Esophagus muscularis mucosa (tissue), 4 donors: Measurements from ENCODE around the gene ZBTB7C. TPM values are rescaled to one million over a fixed set of nuclear protein-coding genes. Genes with fewer than 3 reads are reported as not detected.
A peak's percentile ranks its signal among the peaks of the same experiment; 100 is the strongest.

Experiments used
- DNase-seq: peaks from one replicate; pipeline ENCODE4 v3.0.0-alpha.2; 2017; ENCODE audit errors: extremely low spot score
- H3K27ac ChIP-seq, 4 donors: fragments of 200-600 bp; sonication (generic); replicated peaks in 1 of 4; 1 replicate in 3 of 4; 2 replicates in 1 of 4; pipeline ENCODE4 v1.5.1; 2016 to 2019; ENCODE audit warnings: mild to moderate bottlenecking in 1 of 4
- H3K27me3 ChIP-seq, 4 donors: fragments of 200-600 bp; sonication (generic); one replicate each; pipeline versions ENCODE4 v1.5.1 to v1.6.0; 2016 to 2019
- H3K36me3 ChIP-seq, 4 donors: fragments of 200-600 bp; sonication (generic); one replicate each; pipeline ENCODE4 v1.5.1; 2016 to 2019
- H3K4me1 ChIP-seq, 4 donors: fragments of 200-600 bp; sonication (generic); one replicate each; pipeline ENCODE4 v1.5.1; 2016 to 2019
- H3K4me3 ChIP-seq, 4 donors: fragments of 200-600 bp; sonication (generic); 1 replicate in 2 of 4; 2 replicates in 2 of 4; pipeline ENCODE4 v1.5.1; 2016 to 2019; ENCODE audit warnings: mild to moderate bottlenecking in 4 of 4, moderate library complexity in 1 of 4
- H3K9me3 ChIP-seq, 4 donors: fragments of 200-600 bp; sonication (generic); 1 replicate in 3 of 4; 2 replicates in 1 of 4; pipeline ENCODE4 v1.5.1; 2016 to 2019
- EP300 ChIP-seq: sonication (generic); formaldehyde crosslinking; IDR thresholded peaks from one replicate; pipeline ENCODE4 v1.6.1; 2017; ENCODE audit warnings: antibody characterized with exemption
- POLR2A ChIP-seq: fragments of 450-650 bp; IDR thresholded peaks from one replicate; pipeline ENCODE4 v1.6.1; 2017; ENCODE audit warnings: antibody characterized with exemption, moderate library complexity, mild to moderate bottlenecking, low read depth
- POLR2AphosphoS5 ChIP-seq, 2 donors: sonication (generic); formaldehyde crosslinking; IDR thresholded peaks; one replicate each; pipeline ENCODE4 v1.6.1; 2017; ENCODE audit warnings: antibody characterized with exemption in 2 of 2
- WGBS: methylation state at CpG from one replicate; pipeline ENCODE4 v1.1.5; 2018; 5-methylcytosine and 5-hydroxymethylcytosine counted together
- intact Hi-C: fragments of 100-400 bp; cut with DNase I; formaldehyde crosslinking; loops from one replicate; pipeline ENCODE4 v1.15.1; 2023
- total RNA-seq, 4 donors: library from RNA; depleted of rRNA; stranded (reverse); fragments of >200 nt; gene quantifications; one replicate each; pipeline versions ENCODE4 v1.1.0 to v1.2.1, GENCODE V29; 2016
- TF ChIP-seq, protein P1 (sequence below), 3 experiments: fragments of 200-600 bp in 2 of 3; fragments of 450-650 bp in 1 of 3; sonication (generic) in 2 of 3; IDR thresholded peaks; one replicate each; pipeline ENCODE4 v1.5.1; 2017 to 2019; ENCODE audit warnings: antibody characterized with exemption in 3 of 3, mild to moderate bottlenecking in 2 of 3, moderate library complexity in 1 of 3

Gene ZBTB7C
- total RNA-seq, 4 donors from 2014 or later = 6.3 to 13.2 (median 9.1) TPM

DNA sequence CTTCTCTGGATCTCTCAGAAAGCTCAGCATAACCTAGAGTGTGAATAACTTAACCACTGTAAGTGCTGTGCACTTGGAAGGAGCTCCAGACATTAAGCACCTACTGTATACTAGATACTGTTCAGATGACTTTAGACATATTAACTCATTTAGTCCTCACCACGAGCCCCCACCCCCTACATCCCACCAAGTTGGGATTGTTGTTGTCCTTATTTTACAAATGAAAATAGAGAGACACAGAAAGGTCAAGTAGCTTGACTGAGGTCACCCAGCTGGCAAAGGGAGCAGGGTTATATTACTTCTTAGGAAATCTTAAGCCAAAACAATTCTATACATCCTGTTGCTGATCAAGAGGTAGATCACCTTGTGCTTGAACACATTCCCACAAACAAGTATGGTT, 244.5 kb downstream of the ZBTB7C start:
- H3K4me1 ChIP-seq = peaks cover 26 to 54% (median 47%) of the 10 kb centered on the region in 4 donors
- no peak for DNase-seq
- 83% methylated on average over 1 of the region's 1 CpG for WGBS
- H3K4me3 ChIP-seq = no peak overlapping the region
- TF ChIP-seq POLR2AphosphoS5 (IDR thresholded peaks at IDR 0.05) = no peak
- no peak for TF ChIP-seq EP300
- TF ChIP-seq, protein P1, sequence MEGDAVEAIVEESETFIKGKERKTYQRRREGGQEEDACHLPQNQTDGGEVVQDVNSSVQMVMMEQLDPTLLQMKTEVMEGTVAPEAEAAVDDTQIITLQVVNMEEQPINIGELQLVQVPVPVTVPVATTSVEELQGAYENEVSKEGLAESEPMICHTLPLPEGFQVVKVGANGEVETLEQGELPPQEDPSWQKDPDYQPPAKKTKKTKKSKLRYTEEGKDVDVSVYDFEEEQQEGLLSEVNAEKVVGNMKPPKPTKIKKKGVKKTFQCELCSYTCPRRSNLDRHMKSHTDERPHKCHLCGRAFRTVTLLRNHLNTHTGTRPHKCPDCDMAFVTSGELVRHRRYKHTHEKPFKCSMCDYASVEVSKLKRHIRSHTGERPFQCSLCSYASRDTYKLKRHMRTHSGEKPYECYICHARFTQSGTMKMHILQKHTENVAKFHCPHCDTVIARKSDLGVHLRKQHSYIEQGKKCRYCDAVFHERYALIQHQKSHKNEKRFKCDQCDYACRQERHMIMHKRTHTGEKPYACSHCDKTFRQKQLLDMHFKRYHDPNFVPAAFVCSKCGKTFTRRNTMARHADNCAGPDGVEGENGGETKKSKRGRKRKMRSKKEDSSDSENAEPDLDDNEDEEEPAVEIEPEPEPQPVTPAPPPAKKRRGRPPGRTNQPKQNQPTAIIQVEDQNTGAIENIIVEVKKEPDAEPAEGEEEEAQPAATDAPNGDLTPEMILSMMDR (IDR thresholded peaks at IDR 0.05) = no peak
- no peak for TF ChIP-seq POLR2A
- H3K27me3 ChIP-seq = no peaks in the 10 kb centered on the region
- no peak overlapping the region for H3K27ac ChIP-seq
- H3K36me3 ChIP-seq = no peaks in the 10 kb centered on the region
- no peaks in the 10 kb centered on the region for H3K9me3 ChIP-seq
- intact Hi-C loops = loop anchor here (5.0 kb wide), 1 partner anchor 248 kb away; no protein-coding TSS in a partner anchor

DNA sequence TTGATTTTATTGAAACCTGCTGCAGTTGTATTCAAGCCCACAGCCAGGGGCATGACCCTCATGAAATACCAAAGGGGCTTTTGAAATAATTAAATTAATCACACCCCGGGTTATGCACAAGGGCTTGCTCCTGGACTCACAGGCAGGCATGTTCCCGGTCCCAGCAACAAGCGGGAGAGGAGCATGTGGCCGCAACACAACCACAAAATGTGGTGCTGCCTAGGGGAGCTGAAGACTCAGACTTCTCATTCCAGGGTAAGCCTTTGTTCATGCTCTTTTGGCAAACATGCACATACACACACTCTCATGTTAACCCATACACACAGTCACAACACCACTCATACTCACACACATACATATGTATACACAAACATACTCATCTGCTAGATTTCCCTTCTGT, 245.1 kb downstream of the ZBTB7C start:
- intact Hi-C loops = loop anchor here (5.0 kb wide), 1 partner anchor 248 kb away; no protein-coding TSS in a partner anchor
- no peak overlapping the region for H3K27ac ChIP-seq
- peaks cover 26 to 54% (median 47%) of the 10 kb centered on the region in 4 donors for H3K4me1 ChIP-seq
- WGBS = 95% methylated on average over 4 of the region's 4 CpGs
- no peaks in the 10 kb centered on the region for H3K36me3 ChIP-seq
- H3K4me3 ChIP-seq = no peak overlapping the region
- TF ChIP-seq POLR2AphosphoS5 (IDR thresholded peaks at IDR 0.05) = no peak
- no peak for TF ChIP-seq POLR2A
- TF ChIP-seq, protein P1 (IDR thresholded peaks at IDR 0.05) = no peak
- TF ChIP-seq EP300 = no peak
- no peak for DNase-seq
- no peaks in the 10 kb centered on the region for H3K27me3 ChIP-seq
- no peaks in the 10 kb centered on the region for H3K9me3 ChIP-seq

DNA sequence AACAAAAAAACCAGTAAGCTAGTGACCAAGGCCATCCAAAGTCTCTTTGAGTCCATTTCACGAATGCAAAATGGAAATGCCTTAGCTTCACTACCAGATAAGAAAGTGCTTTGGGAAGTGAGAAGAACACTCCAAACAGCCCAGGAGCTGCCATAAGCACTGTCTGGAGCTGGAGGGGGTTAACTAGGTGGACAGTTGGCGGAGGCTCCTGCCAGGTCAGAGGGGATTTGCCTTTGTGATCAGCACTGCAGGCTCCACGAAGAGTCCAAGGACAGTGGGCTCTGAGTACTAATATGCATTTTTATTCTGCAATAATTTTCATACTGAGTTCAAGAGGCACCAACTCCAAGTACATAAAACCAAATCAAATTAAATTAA, 245.5 kb downstream of the ZBTB7C start:
- no peak for DNase-seq
- 75% methylated on average over 3 of the region's 3 CpGs for WGBS
- H3K36me3 ChIP-seq = no peaks in the 10 kb centered on the region
- TF ChIP-seq POLR2AphosphoS5 (IDR thresholded peaks at IDR 0.05) = no peak
- TF ChIP-seq, protein P1 (IDR thresholded peaks at IDR 0.05) = no peak
- TF ChIP-seq EP300 = no peak
- no peak for TF ChIP-seq POLR2A
- peak overlapping the region in 1 of 4 donors; percentile 94 for H3K27ac ChIP-seq
- H3K9me3 ChIP-seq = no peaks in the 10 kb centered on the region
- peaks cover 26 to 54% (median 47%) of the 10 kb centered on the region in 4 donors for H3K4me1 ChIP-seq
- intact Hi-C loops = loop anchor here (5.0 kb wide), 1 partner anchor 249 kb away; no protein-coding TSS in a partner anchor
- H3K27me3 ChIP-seq = no peaks in the 10 kb centered on the region
- H3K4me3 ChIP-seq = no peak overlapping the region

DNA sequence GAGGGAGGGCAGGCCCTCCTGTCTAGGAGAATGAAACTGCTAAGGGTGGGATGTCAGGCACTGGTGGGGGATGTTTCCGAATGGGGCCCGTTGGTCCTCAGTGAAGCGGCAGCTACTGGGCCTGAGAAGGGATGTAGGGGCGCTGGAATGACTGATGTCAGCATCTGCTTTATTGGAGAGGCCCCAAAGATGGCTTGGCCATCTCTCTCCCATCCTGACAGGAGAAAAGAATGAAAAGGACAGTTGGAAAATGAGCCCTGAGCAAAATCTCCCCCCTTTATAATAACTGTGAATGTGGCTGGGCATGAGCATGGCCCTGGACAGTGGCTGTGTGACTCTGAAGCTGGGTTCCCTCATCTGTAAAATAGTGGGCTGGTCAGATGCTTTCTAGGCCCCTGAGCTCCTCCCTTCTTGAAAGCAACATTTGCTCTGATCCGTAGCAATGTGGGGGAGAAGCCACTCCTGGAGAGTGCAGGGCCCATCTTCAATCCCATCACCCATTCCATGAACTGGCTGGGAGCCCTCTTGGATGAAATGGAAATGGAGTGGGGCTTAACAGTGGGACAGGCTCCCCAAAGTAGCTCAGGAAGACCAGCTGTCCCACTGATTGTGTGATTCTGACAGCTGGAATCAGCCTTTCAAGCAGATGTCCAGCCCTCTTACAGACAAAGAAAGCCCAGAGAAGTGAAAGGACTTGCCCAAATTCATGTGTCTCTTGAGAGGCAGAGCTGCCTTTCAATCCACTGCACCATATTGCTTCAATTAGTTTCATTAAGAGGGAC, 246.0 kb downstream of the ZBTB7C start:
- Histone ChIP-seq H3K36me3 (no peaks in the 10 kb centered on the region), H3K9me3 (no peaks in the 10 kb centered on the region), H3K4me3 (no peak overlapping the region), H3K4me1 (peaks cover 26 to 54% (median 47%) of the 10 kb centered on the region in 4 donors), H3K27ac (peak overlapping the region; percentile 90 to 94 (median 92)), H3K27me3 (no peaks in the 10 kb centered on the region)
- TF ChIP-seq POLR2A = no peak
- no peak for TF ChIP-seq EP300
- TF ChIP-seq, protein P1 (IDR thresholded peaks at IDR 0.05) = no peak
- no peak for TF ChIP-seq POLR2AphosphoS5 (IDR thresholded peaks at IDR 0.05)
- 92% methylated on average over 4 of the region's 5 CpGs for WGBS
- intact Hi-C loops = loop anchor here (5.0 kb wide), 1 partner anchor 249 kb away; no protein-coding TSS in a partner anchor
- DNase-seq = no peak
